Activated CD4-positive, alpha-beta T cell treated with anti-CD3 and anti-CD28 coated beads, Interleukin-2, amount 10 ng/mL, durations not matched to agents 24 days and 14 days (primary cell): ENCODE results near the gene KIT. TPM values are rescaled to one million over a fixed set of nuclear protein-coding genes. Genes with fewer than 3 reads are reported as not detected.

ENCODE experiments used
- DNase-seq: peaks from one replicate; pipeline ENCODE4 v3.0.0; 2022
- H3K27ac Mint-ChIP-seq: one replicate; pipeline ENCODE4 v1.8.0; 2022; ENCODE audit warnings: mild to moderate bottlenecking, mixed read lengths
- H3K27me3 Mint-ChIP-seq: one replicate; pipeline ENCODE4 v1.8.0; 2022; ENCODE audit warnings: mixed read lengths
- H3K36me3 Mint-ChIP-seq: one replicate; pipeline ENCODE4 v1.8.0; 2022; ENCODE audit warnings: low read depth, mild to moderate bottlenecking, mixed read lengths
- H3K4me1 Mint-ChIP-seq: one replicate; pipeline ENCODE4 v1.8.0; 2021; ENCODE audit warnings: mixed read lengths
- H3K4me3 Mint-ChIP-seq: one replicate; pipeline ENCODE4 v1.8.0; 2022; ENCODE audit warnings: mild to moderate bottlenecking, moderate library complexity, mixed read lengths
- H3K9me3 Mint-ChIP-seq: one replicate; pipeline ENCODE4 v1.8.0; 2021; ENCODE audit warnings: mixed read lengths
- intact Hi-C: fragments of 100-400 bp; cut with micrococcal nuclease; formaldehyde crosslinking; loops from one replicate; pipeline ENCODE4 v1.15.1; 2023
- total RNA-seq: library from RNA; stranded (reverse); gene quantifications from 2 replicates; pipeline ENCODE4 v1.2.3, GENCODE V29; 2022

Gene KIT
- total RNA-seq, 1 donor from 2014 or later, result 0.12 TPM

DNA sequence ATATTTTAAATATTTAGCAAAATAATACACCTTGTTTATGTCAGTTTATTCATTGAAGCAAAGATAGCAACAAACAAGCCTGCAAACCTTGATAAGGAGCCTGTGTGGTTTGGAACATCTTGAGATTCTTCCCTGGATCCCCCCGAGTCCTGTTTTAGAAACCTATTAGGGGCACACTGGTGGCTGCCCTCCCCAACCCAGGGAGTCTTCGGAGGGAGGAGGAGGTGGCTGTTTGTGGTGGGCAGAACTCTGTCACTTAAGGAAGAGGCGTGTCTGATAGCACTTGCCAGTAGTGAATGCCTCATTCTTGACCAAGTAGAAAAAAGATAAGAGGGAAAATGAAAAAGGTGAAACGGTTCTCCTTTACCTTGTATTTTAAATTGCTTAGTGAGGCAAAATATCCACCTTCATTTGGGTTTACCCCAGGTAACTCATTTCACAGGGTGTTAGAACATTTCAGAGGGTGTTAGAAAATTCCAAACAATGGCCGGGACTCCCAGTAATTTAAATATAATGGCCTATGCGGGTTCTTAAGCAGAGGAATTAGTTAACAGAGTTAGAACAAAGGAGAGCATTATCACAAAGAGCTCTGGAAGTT lies 10.4 kb downstream of the KIT start:
- Mint-ChIP-seq H3K27ac (no peak overlapping the region), H3K27me3 (peaks cover 21% of the 10 kb centered on the region), H3K4me1 (no peaks in the 10 kb centered on the region), H3K9me3 (no peaks in the 10 kb centered on the region), H3K36me3 (no peaks in the 10 kb centered on the region), H3K4me3 (no peak overlapping the region)
- no peak for DNase-seq
- intact Hi-C loops, result no loop called here

DNA sequence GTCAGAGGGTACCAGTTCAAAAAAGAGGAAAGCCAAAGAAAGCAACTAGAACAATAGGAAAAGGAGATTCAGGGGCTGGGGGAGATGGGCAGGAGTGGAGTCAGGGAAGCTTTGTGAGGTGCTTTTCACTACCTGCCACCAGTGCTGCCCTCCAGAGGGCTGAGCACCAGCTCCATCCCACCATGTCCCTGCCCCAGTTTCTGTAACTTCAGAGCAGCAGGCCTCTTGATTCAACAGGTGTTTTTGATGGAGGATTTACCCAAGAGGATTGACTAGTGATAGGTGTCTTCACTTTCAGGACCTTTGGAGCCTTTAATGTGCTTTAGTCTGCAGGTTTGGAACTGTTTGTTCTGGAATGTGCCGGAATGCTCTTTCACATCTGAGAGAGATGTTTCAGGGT lies 12.1 kb downstream of the KIT start:
- Mint-ChIP-seq H3K27me3 (peaks cover 16% of the 10 kb centered on the region), H3K4me1 (no peaks in the 10 kb centered on the region), H3K27ac (no peak overlapping the region), H3K36me3 (no peaks in the 10 kb centered on the region), H3K9me3 (no peaks in the 10 kb centered on the region), H3K4me3 (no peak overlapping the region)
- no peak for DNase-seq
- intact Hi-C loops, result no loop called here

DNA sequence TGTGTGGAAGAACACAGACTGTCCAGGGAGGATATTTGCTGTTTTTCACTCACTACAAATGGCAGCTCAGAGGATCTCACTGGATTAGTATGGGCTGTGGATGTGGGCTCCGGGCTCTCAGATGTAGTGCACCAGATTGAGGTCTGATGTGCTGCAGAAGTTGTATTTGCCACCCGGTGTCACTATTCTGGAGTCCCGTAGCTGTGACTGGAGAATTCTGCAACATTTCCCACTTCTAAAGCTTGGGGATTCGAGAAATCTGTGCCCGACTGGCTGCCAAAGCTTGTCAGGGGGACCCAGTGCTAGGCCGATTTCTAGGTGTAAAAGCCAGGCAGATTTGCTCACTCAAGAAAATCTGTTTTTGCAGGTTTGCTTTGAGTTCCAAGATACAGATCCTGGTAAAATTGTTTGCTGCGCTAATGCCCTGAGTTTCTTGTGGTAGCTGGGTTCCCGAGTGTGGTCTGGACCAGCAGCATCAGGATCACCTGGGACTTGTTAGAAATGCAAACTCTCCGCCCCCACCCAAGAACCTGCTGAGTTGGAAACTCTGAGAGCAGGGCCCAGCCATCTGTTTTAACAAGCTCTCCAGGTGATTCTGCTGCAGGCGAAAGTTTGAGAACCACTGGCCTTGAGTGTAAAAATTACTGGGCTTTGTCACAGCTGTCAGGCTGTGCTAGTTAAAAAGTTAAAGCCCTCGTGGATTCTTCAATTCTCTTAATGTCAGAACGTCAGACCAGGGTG lies 18.1 kb downstream of the KIT start:
- no peak for DNase-seq
- Mint-ChIP-seq H3K4me1 (no peaks in the 10 kb centered on the region), H3K4me3 (no peak overlapping the region), H3K36me3 (no peaks in the 10 kb centered on the region), H3K9me3 (no peaks in the 10 kb centered on the region), H3K27me3 (peaks cover 11% of the 10 kb centered on the region), H3K27ac (no peak overlapping the region)
- intact Hi-C loops, result no loop called here

DNA sequence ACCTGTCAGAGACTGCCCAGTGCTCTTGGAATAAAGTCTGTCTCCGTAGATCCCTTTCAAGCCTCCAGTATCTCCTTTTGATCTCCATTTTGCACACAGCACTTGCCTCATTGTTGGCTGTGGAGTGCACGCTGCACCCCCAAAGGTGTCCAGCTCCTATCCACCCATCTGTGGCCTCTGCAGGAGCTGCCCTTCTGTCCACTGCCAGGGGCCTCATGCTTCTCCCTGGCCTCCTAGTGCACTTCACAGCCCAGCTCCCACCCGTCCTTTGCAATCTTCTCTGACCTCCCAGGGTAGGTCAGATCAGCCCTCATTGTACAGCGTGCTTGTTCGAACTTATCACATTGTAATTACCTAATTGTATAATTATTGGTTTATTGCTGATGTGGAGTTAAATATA lies 18.9 kb downstream of the KIT start:
- Mint-ChIP-seq H3K36me3 (no peaks in the 10 kb centered on the region), H3K4me3 (no peak overlapping the region), H3K27ac (no peak overlapping the region), H3K27me3 (peaks cover 11% of the 10 kb centered on the region), H3K4me1 (no peaks in the 10 kb centered on the region), H3K9me3 (no peaks in the 10 kb centered on the region)
- DNase-seq, result no peak
- intact Hi-C loops, result no loop called here

DNA sequence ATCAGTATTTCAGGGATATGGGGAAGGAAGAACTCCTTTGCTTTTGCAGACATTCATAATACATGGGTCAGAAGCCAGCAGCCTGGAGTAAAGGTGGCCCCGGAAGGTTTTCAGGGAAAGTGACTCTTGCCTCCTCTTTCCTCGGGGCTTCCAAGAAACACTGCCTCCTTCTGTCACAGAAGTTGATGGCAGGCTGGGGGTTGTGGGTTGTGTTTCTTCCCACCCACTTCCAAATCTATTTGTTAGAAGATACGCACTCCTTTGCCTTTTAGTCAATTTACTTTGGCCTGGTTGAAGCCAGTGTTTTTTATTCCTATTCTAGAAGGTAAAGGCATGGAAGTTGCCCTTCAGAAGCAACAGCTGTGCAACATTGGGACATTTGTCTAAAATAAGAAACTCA lies 19.7 kb downstream of the KIT start:
- no peak overlapping the region for H3K27ac Mint-ChIP-seq
- no peaks in the 10 kb centered on the region for H3K4me1 Mint-ChIP-seq
- H3K36me3 Mint-ChIP-seq, result no peaks in the 10 kb centered on the region
- no peak for DNase-seq
- no peak overlapping the region for H3K4me3 Mint-ChIP-seq
- intact Hi-C loops, result no loop called here
- H3K9me3 Mint-ChIP-seq, result no peaks in the 10 kb centered on the region
- peaks cover 8% of the 10 kb centered on the region for H3K27me3 Mint-ChIP-seq

DNA sequence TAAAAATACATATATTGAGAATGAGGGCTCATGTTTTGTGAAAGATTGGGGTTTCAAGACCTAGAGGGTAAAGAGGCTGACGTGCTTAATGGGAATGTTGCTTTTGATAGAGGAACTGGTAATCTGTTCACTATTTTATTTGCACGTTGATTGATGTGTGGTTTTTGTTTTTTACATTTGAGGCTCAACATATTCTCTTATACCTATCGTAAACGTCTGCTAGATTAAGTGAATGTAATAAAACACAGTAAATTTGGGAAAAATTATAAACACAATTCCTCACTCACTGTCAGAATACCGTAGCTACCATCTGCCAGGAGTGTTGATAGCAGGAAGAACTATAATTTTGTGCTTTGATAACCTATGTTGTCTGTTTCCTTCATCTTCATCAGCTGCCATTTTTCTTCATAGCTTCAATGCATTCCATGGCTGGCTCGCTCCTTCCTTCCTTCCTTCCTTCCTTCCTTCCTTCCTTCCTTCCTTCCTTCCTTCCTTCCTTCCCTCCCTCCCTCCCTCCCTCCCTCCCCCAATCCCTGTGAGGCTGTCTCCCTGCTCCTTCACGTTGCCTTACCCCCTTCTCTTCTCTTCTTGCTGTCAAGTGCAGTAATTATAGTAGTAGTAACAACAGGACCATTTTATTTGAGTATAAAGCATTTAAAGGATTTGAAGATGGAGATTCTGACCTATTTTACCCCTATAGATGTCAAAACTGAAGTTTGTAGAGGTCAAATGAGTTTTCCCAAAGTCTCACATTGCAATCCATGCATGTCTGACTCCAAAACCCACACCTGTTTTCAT lies 20.3 kb downstream of the KIT start:
- Mint-ChIP-seq H3K27me3 (peaks cover 5% of the 10 kb centered on the region), H3K36me3 (no peaks in the 10 kb centered on the region), H3K4me1 (no peaks in the 10 kb centered on the region), H3K4me3 (no peak overlapping the region), H3K27ac (no peak overlapping the region), H3K9me3 (no peaks in the 10 kb centered on the region)
- intact Hi-C loops, result no loop called here
- no peak for DNase-seq

DNA sequence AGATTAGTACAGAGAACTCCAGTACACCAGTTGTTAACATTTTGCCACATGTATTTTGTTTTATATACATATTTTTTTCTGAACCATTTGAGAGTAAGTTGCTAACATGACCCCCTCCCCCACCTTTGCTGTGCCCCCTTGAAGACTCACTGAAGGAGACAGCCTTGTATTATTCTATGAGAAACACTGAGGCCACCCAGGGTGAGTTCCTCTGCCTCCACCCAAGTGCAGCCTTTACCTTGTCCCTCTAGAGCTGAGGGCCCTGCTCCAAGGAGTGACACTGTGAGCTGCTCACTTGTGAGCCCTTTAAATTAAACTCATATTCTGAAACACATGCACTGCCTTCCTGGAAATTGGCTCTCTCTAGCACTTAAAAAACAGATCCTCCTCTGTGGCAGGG lies 21.1 kb downstream of the KIT start:
- Mint-ChIP-seq H3K9me3 (no peaks in the 10 kb centered on the region), H3K27me3 (peaks cover 5% of the 10 kb centered on the region), H3K4me3 (no peak overlapping the region), H3K4me1 (peaks cover 4% of the 10 kb centered on the region), H3K36me3 (no peaks in the 10 kb centered on the region), H3K27ac (no peak overlapping the region)
- DNase-seq, result no peak
- intact Hi-C loops, result no loop called here

DNA sequence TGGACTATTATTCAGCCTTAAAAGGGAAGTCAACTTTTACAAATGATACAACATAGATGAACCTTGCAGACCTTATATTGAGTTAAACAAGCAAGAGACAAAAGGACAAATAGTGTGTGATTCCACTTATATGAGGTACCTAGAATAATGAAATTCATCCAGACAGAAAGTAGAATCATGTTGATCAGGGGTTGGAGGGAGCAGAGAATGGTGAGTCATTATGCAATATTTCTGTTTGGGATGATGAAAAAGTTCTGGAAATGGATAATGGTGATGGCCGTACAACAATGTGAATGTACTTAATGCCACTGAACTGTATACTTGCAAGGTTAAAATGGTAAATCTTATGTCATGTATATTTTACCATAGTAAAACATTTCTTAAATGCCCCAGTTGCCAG lies 22.1 kb downstream of the KIT start:
- Mint-ChIP-seq H3K36me3 (no peaks in the 10 kb centered on the region), H3K4me1 (peaks cover 5% of the 10 kb centered on the region), H3K27ac (no peak overlapping the region), H3K4me3 (no peak overlapping the region), H3K27me3 (peaks cover 5% of the 10 kb centered on the region), H3K9me3 (no peaks in the 10 kb centered on the region)
- no peak for DNase-seq
- intact Hi-C loops, result no loop called here

DNA sequence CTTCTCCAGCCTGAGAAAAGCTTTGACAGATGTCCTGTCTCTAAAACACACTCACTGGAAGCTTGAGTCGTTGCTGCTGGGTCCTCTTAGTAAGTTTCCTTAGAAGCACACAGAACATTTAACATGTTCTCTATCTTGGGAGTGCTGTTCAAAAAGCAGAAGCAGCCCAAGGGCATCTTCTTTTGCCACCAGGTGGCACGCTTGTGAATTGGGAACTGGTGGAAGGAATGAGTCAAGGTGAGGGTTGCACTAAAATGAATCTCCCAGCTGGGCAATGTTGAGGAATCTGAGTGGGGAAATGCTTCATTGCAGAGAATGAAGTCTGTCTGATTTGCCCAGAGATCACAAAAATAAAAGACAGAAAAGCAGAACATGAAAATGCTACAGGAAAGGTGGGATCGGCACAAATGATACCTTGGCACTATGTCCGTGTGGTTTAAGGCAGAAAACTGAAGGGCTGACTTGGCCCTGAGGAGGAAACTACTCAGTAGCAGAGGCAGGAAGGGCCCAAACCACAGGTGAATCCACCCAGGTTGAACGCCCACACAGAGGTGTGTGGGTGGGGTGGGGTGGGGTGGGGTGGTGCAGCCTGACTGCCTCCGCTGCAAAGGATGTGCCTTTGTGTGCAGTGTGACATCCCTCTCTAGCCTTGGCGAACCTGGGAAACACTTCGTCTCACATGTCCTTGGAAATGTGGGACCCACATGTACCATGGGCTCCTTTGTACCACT lies 26.0 kb downstream of the KIT start:
- peak overlapping the region; percentile 24 for H3K4me3 Mint-ChIP-seq
- peak; percentile 81 for DNase-seq
- peaks cover 2% of the 10 kb centered on the region for H3K27me3 Mint-ChIP-seq
- intact Hi-C loops, result loop anchor here (1.0 kb wide), 1 partner anchor 278 kb away; no protein-coding TSS in a partner anchor
- no peaks in the 10 kb centered on the region for H3K9me3 Mint-ChIP-seq
- peaks cover 5% of the 10 kb centered on the region for H3K4me1 Mint-ChIP-seq
- no peak overlapping the region for H3K27ac Mint-ChIP-seq
- no peaks in the 10 kb centered on the region for H3K36me3 Mint-ChIP-seq

DNA sequence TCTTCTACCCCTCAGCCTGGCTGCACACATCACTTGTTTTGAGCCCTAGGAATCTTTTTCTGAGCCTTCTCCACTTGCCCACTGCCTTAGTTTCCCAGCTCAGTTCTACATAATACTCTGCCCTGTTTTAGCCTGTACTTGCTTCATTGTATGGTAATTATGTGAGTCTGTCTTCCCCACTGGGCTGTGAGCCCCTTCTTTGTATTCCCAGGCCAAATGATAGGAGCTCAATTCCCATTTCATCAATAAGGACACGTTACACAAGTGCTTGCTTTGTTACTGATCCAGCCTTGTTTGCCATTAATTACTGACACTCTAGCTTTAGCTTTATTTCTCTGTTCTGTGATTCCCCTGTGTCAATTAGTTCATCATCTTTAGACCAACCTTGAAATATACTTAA lies 28.1 kb downstream of the KIT start:
- intact Hi-C loops, result no loop called here
- Mint-ChIP-seq H3K27ac (no peak overlapping the region), H3K27me3 (no peaks in the 10 kb centered on the region)

DNA sequence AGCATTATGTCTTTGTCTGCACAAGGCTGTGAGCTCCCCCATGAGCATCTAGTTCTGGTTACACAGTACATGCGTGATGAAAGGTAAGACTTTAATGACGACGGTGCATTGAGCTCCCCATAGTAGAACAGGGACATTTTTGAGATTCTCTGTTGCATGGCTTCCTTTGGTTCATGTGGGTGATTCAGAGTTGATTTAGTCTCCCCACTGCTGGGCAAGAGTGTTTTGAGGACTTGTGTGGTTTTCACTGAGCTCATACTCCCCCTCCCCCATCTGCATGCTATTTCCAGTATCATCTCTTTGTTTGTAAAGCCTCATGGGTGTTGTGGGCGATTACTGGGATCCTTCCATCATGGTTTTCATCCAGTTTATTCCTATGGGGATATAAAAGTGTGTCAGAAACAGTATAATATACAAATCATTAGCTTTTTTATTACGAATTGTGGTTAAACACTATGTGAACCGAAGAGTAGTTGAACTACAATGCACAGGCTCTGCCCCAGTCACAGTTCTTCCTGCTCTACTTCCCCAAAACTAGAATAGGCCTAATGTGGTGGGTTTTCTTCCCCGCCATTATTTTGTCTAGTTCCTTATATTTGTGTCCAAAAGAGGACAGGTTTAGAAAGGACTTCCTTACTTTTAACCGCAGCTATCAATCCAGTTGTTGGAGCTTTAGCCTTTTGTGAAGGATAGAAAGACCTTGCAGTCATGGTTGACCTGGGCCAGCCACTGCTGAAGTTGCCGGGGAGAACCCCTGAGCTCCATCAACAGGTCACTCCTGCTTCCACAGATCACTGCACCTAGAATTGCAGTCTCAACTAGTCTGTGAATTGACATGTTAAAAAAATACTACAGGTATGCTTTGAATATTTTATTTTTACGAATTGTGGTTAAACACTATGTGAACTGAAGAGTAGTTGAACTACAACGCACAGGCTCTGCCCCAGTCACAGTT lies 30.4 kb downstream of the KIT start:
- Mint-ChIP-seq H3K27ac (no peak overlapping the region), H3K27me3 (peaks cover 4% of the 10 kb centered on the region), H3K4me1 (peaks cover 5% of the 10 kb centered on the region), H3K9me3 (no peaks in the 10 kb centered on the region), H3K4me3 (no peak overlapping the region), H3K36me3 (no peaks in the 10 kb centered on the region)
- intact Hi-C loops, result no loop called here
- no peak for DNase-seq

More for the DNA sequence above, 28.1 kb downstream of the KIT start:
- peaks cover 5% of the 10 kb centered on the region for H3K4me1 Mint-ChIP-seq
- no peaks in the 10 kb centered on the region for H3K36me3 Mint-ChIP-seq
- no peaks in the 10 kb centered on the region for H3K9me3 Mint-ChIP-seq
- no peak overlapping the region for H3K4me3 Mint-ChIP-seq
- no peak for DNase-seq

DNA sequence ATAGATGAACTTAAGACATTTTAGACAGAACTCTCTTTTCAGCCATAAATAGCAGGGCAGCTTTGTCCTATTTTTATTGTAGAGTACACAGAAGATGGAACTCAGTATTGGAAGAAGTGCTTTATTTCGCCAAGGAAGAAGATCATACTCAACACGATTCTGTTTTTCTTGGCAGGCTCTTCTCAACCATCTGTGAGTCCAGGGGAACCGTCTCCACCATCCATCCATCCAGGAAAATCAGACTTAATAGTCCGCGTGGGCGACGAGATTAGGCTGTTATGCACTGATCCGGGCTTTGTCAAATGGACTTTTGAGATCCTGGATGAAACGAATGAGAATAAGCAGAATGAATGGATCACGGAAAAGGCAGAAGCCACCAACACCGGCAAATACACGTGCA lies 37.6 kb downstream of the KIT start:
- no peaks in the 10 kb centered on the region for H3K36me3 Mint-ChIP-seq
- H3K9me3 Mint-ChIP-seq, result no peaks in the 10 kb centered on the region
- DNase-seq, result no peak

DNA sequence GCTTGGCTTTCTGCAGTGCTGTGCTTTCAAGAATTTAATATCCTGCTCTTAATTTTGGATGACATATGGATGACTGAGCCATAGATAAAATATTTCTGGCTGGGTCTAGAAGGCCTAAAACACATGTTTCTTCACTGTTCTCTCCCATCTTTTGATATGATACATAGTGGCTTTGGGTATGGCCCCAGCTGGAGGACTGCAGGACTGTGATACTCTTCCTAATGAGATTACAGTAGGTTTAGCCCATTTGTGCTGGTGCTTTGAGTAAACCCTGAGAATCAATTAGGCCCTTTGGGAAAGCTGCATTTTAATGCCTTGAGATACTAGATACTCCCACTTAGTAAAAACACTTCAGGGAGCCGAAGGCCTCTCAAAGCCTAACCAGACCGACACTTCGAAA lies 38.0 kb downstream of the KIT start:
- Mint-ChIP-seq H3K4me3 (no peak overlapping the region), H3K27ac (no peak overlapping the region), H3K27me3 (peaks cover 4% of the 10 kb centered on the region), H3K4me1 (no peaks in the 10 kb centered on the region), H3K36me3 (no peaks in the 10 kb centered on the region), H3K9me3 (no peaks in the 10 kb centered on the region)
- DNase-seq, result no peak
- intact Hi-C loops, result no loop called here

More for the DNA sequence above, 37.6 kb downstream of the KIT start:
- intact Hi-C loops, result no loop called here
- Mint-ChIP-seq H3K4me1 (no peaks in the 10 kb centered on the region), H3K27ac (no peak overlapping the region), H3K4me3 (no peak overlapping the region), H3K27me3 (peaks cover 4% of the 10 kb centered on the region)
